K562 (cell line): ENCODE data around the gene KLK1. TPM values are rescaled to one million over a fixed set of nuclear protein-coding genes. Genes with fewer than 3 reads are reported as not detected.

Experiments used
- CCNT2 ChIP-seq: IDR thresholded peaks from 2 replicates; pipeline ENCODE4 v1.6.1; 2011; ENCODE audit warnings: borderline replicate concordance, low read depth, mild to moderate bottlenecking, moderate library complexity, mixed read lengths, low read length; ENCODE audit not compliant: insufficient read length; ENCODE audit errors: extremely low read depth
- RAD51 ChIP-seq: fragments of 450-650 bp; IDR thresholded peaks from 2 replicates; pipeline ENCODE4 v1.7.1; 2016; ENCODE audit warnings: low read depth, mild to moderate bottlenecking, borderline replicate concordance
- RFX1 ChIP-seq: fragments of 450-650 bp; IDR thresholded peaks from 2 replicates; pipeline ENCODE4 v1.6.1; 2016; ENCODE audit warnings: mild to moderate bottlenecking, moderate library complexity
- SAP30 ChIP-seq: fragments of 200-600 bp; sonication (generic); IDR thresholded peaks from 2 replicates; pipeline ENCODE4 v1.6.1; 2012; ENCODE audit warnings: borderline replicate concordance, low read depth, mild to moderate bottlenecking, moderate library complexity, low read length, control low read depth, inconsistent platforms; ENCODE audit not compliant: insufficient read depth, poor library complexity, severe bottlenecking
- polyA plus RNA-seq, 8 experiments: library from polyadenylated mRNA; depleted of rRNA in 4 of 8; stranded (reverse) in 5 of 8; unstranded in 3 of 8; fragments of >200 nt; fragmentation: Nextera tagmentation in 2 of 8; fragmentation: Illumina TruSeq in 1 of 8; extraction: Ambion mirVana in 2 of 8; extraction: Trizol in 1 of 8; gene quantifications; 2 replicates each; pipeline versions ENCODE4 v1.2.1 to v1.2.3, GENCODE V29; 2011 to 2014; ENCODE audit warnings: inconsistent platforms in 1 of 8, missing spikeins in 1 of 8
- total RNA-seq, 7 experiments: library from RNA; depleted of rRNA in 6 of 7; stranded (reverse); fragments of >200 nt in 6 of 7; fragmentation: Illumina TruSeq in 2 of 7; extraction: Trizol in 2 of 7; gene quantifications; 2 replicates each; pipeline versions ENCODE4 v1.2.1 to v1.2.3, GENCODE V29; 2011 to 2021; ENCODE audit warnings: low replicate concordance in 1 of 7
- TF ChIP-seq, protein P1 (sequence below): fragments of 250-450 bp; sonication (Bioruptor Pico); IDR thresholded peaks from 2 replicates; pipeline ENCODE4 v1.8.0; 2022; ENCODE audit warnings: inconsistent platforms
- TF ChIP-seq, protein P2 (sequence below): fragments of 250-450 bp; sonication (Bioruptor Pico); IDR thresholded peaks from 2 replicates; pipeline ENCODE4 v1.4.0; 2020; ENCODE audit warnings: mild to moderate bottlenecking, moderate library complexity
- TF ChIP-seq, protein P3 (sequence below): fragments of 450-650 bp; formaldehyde crosslinking; IDR thresholded peaks from 2 replicates; pipeline ENCODE4 v1.4.0; 2022; ENCODE audit warnings: mild to moderate bottlenecking, moderate library complexity

KLK1 gene
- total and polyA plus RNA-seq, 9 of the 15 experiments (the other 6 are each of a cell fraction or from before 2014, with no cell fraction given), result 0.87 to 15.4 (median 9.1) TPM

DNA sequence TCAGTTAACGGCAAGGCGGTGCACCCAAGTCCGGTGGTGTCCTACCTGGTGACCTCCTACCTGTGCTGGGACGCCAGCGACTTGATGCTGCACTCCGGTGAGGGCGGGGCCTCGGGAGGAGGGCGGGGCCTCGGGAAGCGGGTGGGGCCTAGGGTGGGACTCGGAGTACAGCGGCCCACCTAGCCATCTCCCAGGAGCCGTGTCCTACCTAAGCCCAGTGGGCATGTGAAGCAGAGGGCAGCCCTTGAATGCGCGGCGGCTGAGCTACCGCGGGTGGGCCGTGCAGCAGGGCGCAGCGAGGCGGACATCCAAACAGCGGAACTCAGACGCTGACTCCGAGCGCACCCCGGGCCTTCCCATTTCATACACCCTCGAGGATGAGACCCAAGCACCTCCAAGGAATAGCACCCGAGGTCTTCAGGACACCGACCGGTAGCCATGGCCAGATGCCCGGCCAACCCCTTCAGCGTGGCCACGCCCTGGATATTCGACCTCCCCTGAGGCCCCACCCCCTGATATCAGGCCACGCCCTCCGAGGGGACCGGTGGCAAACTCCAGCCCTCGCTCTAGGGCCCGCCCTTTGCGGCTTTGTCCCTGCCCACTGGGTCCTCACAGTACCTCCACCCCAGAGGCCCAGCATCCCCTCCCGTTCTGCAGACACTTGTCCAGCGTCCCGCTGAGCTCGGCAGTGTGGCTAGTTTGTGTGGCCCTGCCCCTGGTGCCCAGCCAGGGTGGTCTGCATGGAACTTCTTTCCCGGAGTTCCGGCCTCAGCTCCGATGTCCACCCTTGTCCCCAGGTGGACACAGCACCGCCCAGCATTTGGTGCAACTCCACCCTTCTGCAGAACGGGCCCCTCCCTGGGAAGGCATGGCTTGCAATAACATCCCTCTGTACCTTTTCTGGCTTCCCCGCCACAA lies 5.4 kb downstream of the KLK1 start (continued):
- TF ChIP-seq RFX1 (no peak), SAP30 (no peak), CCNT2 (no peak), RAD51 (no peak)
- TF ChIP-seq, protein P1, sequence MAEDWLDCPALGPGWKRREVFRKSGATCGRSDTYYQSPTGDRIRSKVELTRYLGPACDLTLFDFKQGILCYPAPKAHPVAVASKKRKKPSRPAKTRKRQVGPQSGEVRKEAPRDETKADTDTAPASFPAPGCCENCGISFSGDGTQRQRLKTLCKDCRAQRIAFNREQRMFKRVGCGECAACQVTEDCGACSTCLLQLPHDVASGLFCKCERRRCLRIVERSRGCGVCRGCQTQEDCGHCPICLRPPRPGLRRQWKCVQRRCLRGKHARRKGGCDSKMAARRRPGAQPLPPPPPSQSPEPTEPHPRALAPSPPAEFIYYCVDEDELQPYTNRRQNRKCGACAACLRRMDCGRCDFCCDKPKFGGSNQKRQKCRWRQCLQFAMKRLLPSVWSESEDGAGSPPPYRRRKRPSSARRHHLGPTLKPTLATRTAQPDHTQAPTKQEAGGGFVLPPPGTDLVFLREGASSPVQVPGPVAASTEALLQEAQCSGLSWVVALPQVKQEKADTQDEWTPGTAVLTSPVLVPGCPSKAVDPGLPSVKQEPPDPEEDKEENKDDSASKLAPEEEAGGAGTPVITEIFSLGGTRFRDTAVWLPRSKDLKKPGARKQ, result no peak
- TF ChIP-seq, protein P2, sequence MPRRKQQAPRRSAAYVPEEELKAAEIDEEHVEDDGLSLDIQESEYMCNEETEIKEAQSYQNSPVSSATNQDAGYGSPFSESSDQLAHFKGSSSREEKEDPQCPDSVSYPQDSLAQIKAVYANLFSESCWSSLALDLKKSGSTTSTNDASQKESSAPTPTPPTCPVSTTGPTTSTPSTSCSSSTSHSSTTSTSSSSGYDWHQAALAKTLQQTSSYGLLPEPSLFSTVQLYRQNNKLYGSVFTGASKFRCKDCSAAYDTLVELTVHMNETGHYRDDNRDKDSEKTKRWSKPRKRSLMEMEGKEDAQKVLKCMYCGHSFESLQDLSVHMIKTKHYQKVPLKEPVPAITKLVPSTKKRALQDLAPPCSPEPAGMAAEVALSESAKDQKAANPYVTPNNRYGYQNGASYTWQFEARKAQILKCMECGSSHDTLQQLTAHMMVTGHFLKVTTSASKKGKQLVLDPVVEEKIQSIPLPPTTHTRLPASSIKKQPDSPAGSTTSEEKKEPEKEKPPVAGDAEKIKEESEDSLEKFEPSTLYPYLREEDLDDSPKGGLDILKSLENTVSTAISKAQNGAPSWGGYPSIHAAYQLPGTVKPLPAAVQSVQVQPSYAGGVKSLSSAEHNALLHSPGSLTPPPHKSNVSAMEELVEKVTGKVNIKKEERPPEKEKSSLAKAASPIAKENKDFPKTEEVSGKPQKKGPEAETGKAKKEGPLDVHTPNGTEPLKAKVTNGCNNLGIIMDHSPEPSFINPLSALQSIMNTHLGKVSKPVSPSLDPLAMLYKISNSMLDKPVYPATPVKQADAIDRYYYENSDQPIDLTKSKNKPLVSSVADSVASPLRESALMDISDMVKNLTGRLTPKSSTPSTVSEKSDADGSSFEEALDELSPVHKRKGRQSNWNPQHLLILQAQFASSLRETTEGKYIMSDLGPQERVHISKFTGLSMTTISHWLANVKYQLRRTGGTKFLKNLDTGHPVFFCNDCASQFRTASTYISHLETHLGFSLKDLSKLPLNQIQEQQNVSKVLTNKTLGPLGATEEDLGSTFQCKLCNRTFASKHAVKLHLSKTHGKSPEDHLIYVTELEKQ (CRISPR knock-in tag), result no peak
- TF ChIP-seq, protein P3, sequence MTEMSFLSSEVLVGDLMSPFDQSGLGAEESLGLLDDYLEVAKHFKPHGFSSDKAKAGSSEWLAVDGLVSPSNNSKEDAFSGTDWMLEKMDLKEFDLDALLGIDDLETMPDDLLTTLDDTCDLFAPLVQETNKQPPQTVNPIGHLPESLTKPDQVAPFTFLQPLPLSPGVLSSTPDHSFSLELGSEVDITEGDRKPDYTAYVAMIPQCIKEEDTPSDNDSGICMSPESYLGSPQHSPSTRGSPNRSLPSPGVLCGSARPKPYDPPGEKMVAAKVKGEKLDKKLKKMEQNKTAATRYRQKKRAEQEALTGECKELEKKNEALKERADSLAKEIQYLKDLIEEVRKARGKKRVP (CRISPR knock-in tag), result no peak
